Heart right ventricle (tissue), 16 donors: Measurements from ENCODE around the gene L2HGDH. TPM values are rescaled to one million over a fixed set of nuclear protein-coding genes. Genes with fewer than 3 reads are reported as not detected.
A peak's percentile ranks its signal among the peaks of the same experiment; 100 is the strongest.

Source experiments
- ATAC-seq, 8 donors: fragments of 200-7000 bp; cut with Tn5 transposase; one replicate each; pipeline ENCODE4 v1.9.1; 2020; ENCODE audit warnings: mild to moderate bottlenecking in 8 of 8, moderate library complexity in 8 of 8, moderate number of reproducible peaks in 1 of 8
- DNase-seq, 2 donors: peaks; one replicate each; pipeline ENCODE4 v3.0.0-alpha.2; 2020
- H3K27ac ChIP-seq, 10 donors: fragments of 200-600 bp; sonication (generic) in 2 of 10; one replicate each; pipeline versions ENCODE4 v1.5.0 to v1.8.0; 2020 to 2022; ENCODE audit warnings: mild to moderate bottlenecking in 3 of 10
- H3K27me3 ChIP-seq, 7 donors: fragments of 200-600 bp; one replicate each; pipeline ENCODE4 v1.8.0; 2021 to 2022; ENCODE audit warnings: mild to moderate bottlenecking in 2 of 7
- H3K36me3 ChIP-seq, 9 donors: fragments of 200-600 bp; sonication (generic) in 1 of 9; one replicate each; pipeline versions ENCODE4 v1.5.0 to v1.8.0; 2020 to 2022; ENCODE audit warnings: mild to moderate bottlenecking in 2 of 9
- H3K4me1 ChIP-seq, 9 donors: fragments of 200-600 bp; sonication (generic) in 1 of 9; one replicate each; pipeline versions ENCODE4 v1.5.0 to v1.8.0; 2020 to 2022; ENCODE audit warnings: mild to moderate bottlenecking in 4 of 9
- H3K4me3 ChIP-seq, 10 donors: fragments of 200-600 bp; sonication (generic) in 2 of 10; one replicate each; pipeline versions ENCODE4 v1.5.0 to v1.8.0; 2020 to 2022; ENCODE audit warnings: mild to moderate bottlenecking in 7 of 10, moderate library complexity in 2 of 10
- H3K9me3 ChIP-seq, 11 donors: fragments of 200-600 bp in 10 of 11; sonication (generic) in 2 of 11; one replicate each; pipeline versions ENCODE4 v1.5.0 to v1.8.0; 2013 to 2022; ENCODE audit warnings: mild to moderate bottlenecking in 2 of 11, control low read depth in 1 of 11, moderate library complexity in 1 of 11
- WGBS, 2 donors: extraction: QIAGEN DNeasy Blood & Tissue Kit; methylation state at CpG; one replicate each; pipeline ENCODE4 v1.1.7; 2013; ENCODE audit warnings: inconsistent platforms in 1 of 2; 5-methylcytosine and 5-hydroxymethylcytosine counted together
- intact Hi-C, 10 donors: fragments of 100-400 bp; cut with DNase I; formaldehyde crosslinking; loops; one replicate each; pipeline versions ENCODE4 v1.11.1 to v1.14.2; 2022
- polyA plus RNA-seq, 2 donors: library from polyadenylated mRNA; stranded (reverse); fragments of 200-250 nt; gene quantifications; one replicate each; pipeline ENCODE4 v1.2.3, GENCODE V29; 2013
- total RNA-seq, 10 donors: library from RNA; stranded (reverse); fragmentation: NEBNext Ultra II Directional in 3 of 10; extraction: Animal tissue kit (Norgen Biotek cat#: 25700) in 3 of 10; gene quantifications; one replicate each; pipeline versions ENCODE4 v1.2.1 to v1.2.4, GENCODE V29; 2021 to 2023
- TF ChIP-seq, protein P1 (sequence below), 9 donors: fragments of 200-600 bp; sonication (generic) in 2 of 9; IDR thresholded peaks; one replicate each; pipeline versions ENCODE4 v1.5.0 to v1.8.0; 2021 to 2022; ENCODE audit warnings: antibody characterized with exemption in 9 of 9, mild to moderate bottlenecking in 5 of 9, moderate library complexity in 1 of 9
- donor health status: Arrhythmogenic right ventricular cardiomyopathy.
- donor health status: ischemic (EF 13 %, LVEDD 7.1; RV severe dilation, severe dysfunction).
- donor health status: healthy with polysubstance abuse.
- donor health status: DM: no; HTN: yes; CAD: no.
- donor health status: DM: no; HTN: no; CAD: no.
- donor health status: ischemic (EF 25% LVEDD 6.9; RV normal size, moderate dysfunction).
- donor health status: ischemic (EF 25% LVEDD 5.7; RV mildly dilated, moderate dysfunction).
- donor health status: healthy.
- donor health status: DM: yes; HTN: yes; CAD: no.
- donor health status: Ischemic cardiomyopathy.
- donor health status: ischemic (EF 35%, LVEDD 5.7; RV mildly dilated, moderate dysfunction).
- donor health status: nonischemic (EF 11% LVEDD 7.7; RV severe dilation, severe dysfunction).
- donor health status: DM: yes; HTN: yes; CAD: no.
- donor health status: PGD.
- donor health status: ischemic (EF 29% LVEDD 5.4; RV normal size, mild dysfunction).
- donor health status: nonischemic (EF 23%, LVEDD 6.1; RV moderate dilation, normal function).

The L2HGDH gene
- total and polyA plus RNA-seq, 12 donors = 1.9 to 15.5 (median 11.6) TPM

- H3K4me3 ChIP-seq = peak overlapping the region in 1 of 10 donors; percentile 5
- no peaks in the 10 kb centered on the region for H3K9me3 ChIP-seq
- H3K27ac ChIP-seq = peak overlapping the region in 9 of 10 donors; percentile 4 to 77 (median 54)
- DNase-seq (no peak), ATAC-seq (peak in 1 of 8 donors; percentile 4)
- TF ChIP-seq, protein P1, sequence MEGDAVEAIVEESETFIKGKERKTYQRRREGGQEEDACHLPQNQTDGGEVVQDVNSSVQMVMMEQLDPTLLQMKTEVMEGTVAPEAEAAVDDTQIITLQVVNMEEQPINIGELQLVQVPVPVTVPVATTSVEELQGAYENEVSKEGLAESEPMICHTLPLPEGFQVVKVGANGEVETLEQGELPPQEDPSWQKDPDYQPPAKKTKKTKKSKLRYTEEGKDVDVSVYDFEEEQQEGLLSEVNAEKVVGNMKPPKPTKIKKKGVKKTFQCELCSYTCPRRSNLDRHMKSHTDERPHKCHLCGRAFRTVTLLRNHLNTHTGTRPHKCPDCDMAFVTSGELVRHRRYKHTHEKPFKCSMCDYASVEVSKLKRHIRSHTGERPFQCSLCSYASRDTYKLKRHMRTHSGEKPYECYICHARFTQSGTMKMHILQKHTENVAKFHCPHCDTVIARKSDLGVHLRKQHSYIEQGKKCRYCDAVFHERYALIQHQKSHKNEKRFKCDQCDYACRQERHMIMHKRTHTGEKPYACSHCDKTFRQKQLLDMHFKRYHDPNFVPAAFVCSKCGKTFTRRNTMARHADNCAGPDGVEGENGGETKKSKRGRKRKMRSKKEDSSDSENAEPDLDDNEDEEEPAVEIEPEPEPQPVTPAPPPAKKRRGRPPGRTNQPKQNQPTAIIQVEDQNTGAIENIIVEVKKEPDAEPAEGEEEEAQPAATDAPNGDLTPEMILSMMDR (IDR thresholded peaks at IDR 0.05) = no peak
- no peaks in the 10 kb centered on the region for H3K27me3 ChIP-seq
- H3K36me3 ChIP-seq = peaks cover 0 to 12% (median 0%) of the 10 kb centered on the region in 9 donors
- intact Hi-C loops = loop anchor here in 1 of 10 donors (5.0 kb wide), 1 partner anchor 364 kb away; no protein-coding TSS in a partner anchor
- peaks cover 9 to 88% (median 66%) of the 10 kb centered on the region in 9 donors for H3K4me1 ChIP-seq
- 47 to 51% methylated on average over 5 of the region's 5 CpGs for WGBS, 2 donors
Observed at GRCh38 chr14:50225974-50226297, 86.1 kb downstream of the L2HGDH start.

- Histone ChIP-seq H3K27me3 (no peaks in the 10 kb centered on the region), H3K36me3 (peaks cover 0 to 12% (median 0%) of the 10 kb centered on the region in 9 donors), H3K4me1 (peaks cover 9 to 91% (median 66%) of the 10 kb centered on the region in 9 donors), H3K9me3 (no peaks in the 10 kb centered on the region), H3K4me3 (peak overlapping the region in 2 of 10 donors; percentile 5), H3K27ac (peak overlapping the region in 9 of 10 donors; percentile 28 to 77 (median 55))
- DNase-seq (peak in 1 of 2 donors; percentile 51), ATAC-seq (peak; percentile 82 to 93 (median 91))
- 22 to 25% methylated on average over 5 of the region's 5 CpGs for WGBS, 2 donors
- intact Hi-C loops = loop anchor here in 1 of 10 donors (5.0 kb wide), 1 partner anchor 363 kb away; no protein-coding TSS in a partner anchor
- TF ChIP-seq, protein P1 (IDR thresholded peaks at IDR 0.05) = no peak
Observed at GRCh38 chr14:50225067-50225973, 86.7 kb downstream of the L2HGDH start.

GRCh38 chr14:50222055-50222613 lies 89.9 kb downstream of the L2HGDH start:
- Histone ChIP-seq H3K4me1 (peaks cover 4 to 83% (median 48%) of the 10 kb centered on the region in 9 donors), H3K9me3 (no peaks in the 10 kb centered on the region), H3K27me3 (no peaks in the 10 kb centered on the region), H3K36me3 (peaks cover 0 to 12% (median 0%) of the 10 kb centered on the region in 9 donors), H3K4me3 (no peak overlapping the region), H3K27ac (peak overlapping the region in 2 of 10 donors; percentile 37 to 42)
- DNase-seq (no peak), ATAC-seq (no peak)
- intact Hi-C loops = no loop called here
- 61 to 65% methylated on average over 1 of the region's 1 CpG for WGBS, 2 donors
- TF ChIP-seq, protein P1 (IDR thresholded peaks at IDR 0.05) = no peak

DNA sequence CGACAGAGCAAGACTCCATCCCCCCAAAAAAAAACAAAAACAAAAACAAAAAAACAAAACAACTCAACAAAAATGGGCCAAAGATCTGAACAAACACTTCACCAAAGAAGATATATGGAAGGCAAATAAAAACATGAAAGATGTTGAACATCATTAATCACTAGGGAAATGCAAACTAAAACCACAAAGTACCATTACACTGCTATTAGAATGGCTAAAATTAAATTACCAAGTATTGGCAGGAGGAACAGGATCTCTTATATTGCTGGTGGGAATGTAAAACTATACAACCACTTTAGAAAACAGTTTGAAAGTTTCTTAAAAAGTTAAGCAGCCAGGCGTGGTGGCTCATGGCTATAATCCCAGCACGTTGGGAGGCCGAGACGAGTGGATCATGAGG lies 93.5 kb downstream of the L2HGDH start:
- 75 to 80% methylated on average over 5 of the region's 5 CpGs for WGBS, 2 donors
- DNase-seq (no peak), ATAC-seq (no peak)
- Histone ChIP-seq H3K9me3 (no peaks in the 10 kb centered on the region), H3K36me3 (peaks cover 0 to 10% (median 0%) of the 10 kb centered on the region in 9 donors), H3K4me1 (peaks cover 0 to 91% (median 38%) of the 10 kb centered on the region in 9 donors), H3K27me3 (no peaks in the 10 kb centered on the region), H3K4me3 (no peak overlapping the region), H3K27ac (no peak overlapping the region)
- intact Hi-C loops = no loop called here
- TF ChIP-seq, protein P1 (IDR thresholded peaks at IDR 0.05) = no peak
